Ascending aorta (tissue), 2 donors: Measurements from ENCODE around the gene KIF1A. TPM values are rescaled to one million over a fixed set of nuclear protein-coding genes. Genes with fewer than 3 reads are reported as not detected.

ENCODE experiments used
- DNase-seq, 2 donors: peaks; one replicate each; pipeline ENCODE4 v3.0.0-alpha.2; 2019; ENCODE audit warnings: low spot score in 2 of 2
- H3K27ac ChIP-seq, 2 donors: fragments of 200-600 bp; sonication (generic); one replicate each; pipeline ENCODE4 v1.5.1; 2016 to 2017; ENCODE audit warnings: mild to moderate bottlenecking in 1 of 2
- H3K27me3 ChIP-seq: fragments of 200-600 bp; sonication (generic); one replicate; pipeline ENCODE4 v1.5.1; 2017
- H3K36me3 ChIP-seq, 2 donors: fragments of 200-600 bp; sonication (generic); one replicate each; pipeline ENCODE4 v1.5.1; 2016
- H3K4me1 ChIP-seq, 2 donors: fragments of 200-600 bp; sonication (generic); one replicate each; pipeline ENCODE4 v1.5.1; 2016 to 2017; ENCODE audit warnings: mild to moderate bottlenecking in 1 of 2
- H3K4me3 ChIP-seq, 2 donors: fragments of 200-600 bp; sonication (generic); one replicate each; pipeline ENCODE4 v1.5.1; 2016 to 2017; ENCODE audit warnings: mild to moderate bottlenecking in 1 of 2
- H3K9me3 ChIP-seq, 2 donors: fragments of 200-600 bp; sonication (generic); one replicate each; pipeline ENCODE4 v1.5.1; 2016
- CTCF ChIP-seq, 3 experiments: fragments of 200-600 bp in 2 of 3; fragments of 450-650 bp in 1 of 3; sonication (generic) in 2 of 3; IDR thresholded peaks; one replicate each; pipeline ENCODE4 v1.5.1; 2016 to 2019; ENCODE audit warnings: antibody characterized with exemption in 3 of 3, mild to moderate bottlenecking in 1 of 3, moderate library complexity in 1 of 3
- intact Hi-C: fragments of 100-400 bp; cut with DNase I; formaldehyde crosslinking; loops from one replicate; pipeline ENCODE4 v1.15.1; 2023
- total RNA-seq: library from RNA; depleted of rRNA; stranded (reverse); fragments of >200 nt; gene quantifications from one replicate; pipeline ENCODE4 v1.1.0, GENCODE V29; 2016

KIF1A gene
- total RNA-seq, 1 donor from 2014 or later = 0.11 TPM

- DNase-seq = peak in 1 of 2 donors; percentile 54
- no peak for TF ChIP-seq CTCF (IDR thresholded peaks at IDR 0.05)
- intact Hi-C loops = no loop called here
- H3K27me3 ChIP-seq = peaks cover 14% of the 10 kb centered on the region
- H3K27ac ChIP-seq = no peak overlapping the region
- no peaks in the 10 kb centered on the region for H3K36me3 ChIP-seq
- H3K9me3 ChIP-seq = peaks cover 0 to 2% of the 10 kb centered on the region in 2 donors
- H3K4me3 ChIP-seq = no peak overlapping the region
- peaks cover 5 to 10% of the 10 kb centered on the region in 2 donors for H3K4me1 ChIP-seq
Measured at GRCh38 chr2:240814946-240815760, 4.9 kb downstream of the KIF1A start.

GRCh38 chr2:240814280-240814679, 5.7 kb downstream of the KIF1A start:
- no peak for TF ChIP-seq CTCF (IDR thresholded peaks at IDR 0.05)
- intact Hi-C loops = no loop called here
- peaks cover 0 to 2% of the 10 kb centered on the region in 2 donors for H3K9me3 ChIP-seq
- no peaks in the 10 kb centered on the region for H3K36me3 ChIP-seq
- no peak overlapping the region for H3K27ac ChIP-seq
- no peak for DNase-seq
- peaks cover 9% of the 10 kb centered on the region for H3K27me3 ChIP-seq
- H3K4me3 ChIP-seq = no peak overlapping the region
- H3K4me1 ChIP-seq = peaks cover under 1 to 5% of the 10 kb centered on the region in 2 donors

- H3K27me3 ChIP-seq = peaks cover under 1% of the 10 kb centered on the region
Measured at GRCh38 chr2:240813231-240813921, 6.6 kb downstream of the KIF1A start.

GRCh38 chr2:240812721-240813120, 7.3 kb downstream of the KIF1A start:
- no peaks in the 10 kb centered on the region for H3K36me3 ChIP-seq
- peaks cover 0 to 2% of the 10 kb centered on the region in 2 donors for H3K9me3 ChIP-seq
- H3K4me1 ChIP-seq = no peaks in the 10 kb centered on the region
- no peaks in the 10 kb centered on the region for H3K27me3 ChIP-seq
- peak in 1 of 2 donors; percentile 50 for DNase-seq
- intact Hi-C loops = no loop called here
- no peak overlapping the region for H3K4me3 ChIP-seq
- no peak overlapping the region for H3K27ac ChIP-seq
- no peak for TF ChIP-seq CTCF (IDR thresholded peaks at IDR 0.05)

More at GRCh38 chr2:240813231-240813921, 6.6 kb downstream of the KIF1A start:
- H3K4me1 ChIP-seq = no peaks in the 10 kb centered on the region
- H3K36me3 ChIP-seq = no peaks in the 10 kb centered on the region
- peaks cover 0 to 2% of the 10 kb centered on the region in 2 donors for H3K9me3 ChIP-seq
- no peak for TF ChIP-seq CTCF (IDR thresholded peaks at IDR 0.05)
- H3K27ac ChIP-seq = no peak overlapping the region
- intact Hi-C loops = no loop called here
- peak in 1 of 2 donors; percentile 35 for DNase-seq
- no peak overlapping the region for H3K4me3 ChIP-seq

- Histone ChIP-seq H3K4me1 (no peaks in the 10 kb centered on the region), H3K27ac (no peak overlapping the region), H3K4me3 (no peak overlapping the region), H3K27me3 (no peaks in the 10 kb centered on the region), H3K36me3 (no peaks in the 10 kb centered on the region), H3K9me3 (peaks cover 0 to 2% of the 10 kb centered on the region in 2 donors)
- DNase-seq = peak in 1 of 2 donors; percentile 35
- no peak for TF ChIP-seq CTCF (IDR thresholded peaks at IDR 0.05)
- intact Hi-C loops = no loop called here
Measured at GRCh38 chr2:240812301-240812680, 7.7 kb downstream of the KIF1A start.
